ENCODE results near the gene EID3. TPM values are rescaled to one million over a fixed set of nuclear protein-coding genes. Genes with fewer than 3 reads are reported as not detected.

Gene EID3
- total and polyA plus RNA-seq, 9 of the 15 experiments (the other 6 are each of a cell fraction or from before 2014, with no cell fraction given), result 0.07 to 3.5 (median 0.42) TPM

DNA sequence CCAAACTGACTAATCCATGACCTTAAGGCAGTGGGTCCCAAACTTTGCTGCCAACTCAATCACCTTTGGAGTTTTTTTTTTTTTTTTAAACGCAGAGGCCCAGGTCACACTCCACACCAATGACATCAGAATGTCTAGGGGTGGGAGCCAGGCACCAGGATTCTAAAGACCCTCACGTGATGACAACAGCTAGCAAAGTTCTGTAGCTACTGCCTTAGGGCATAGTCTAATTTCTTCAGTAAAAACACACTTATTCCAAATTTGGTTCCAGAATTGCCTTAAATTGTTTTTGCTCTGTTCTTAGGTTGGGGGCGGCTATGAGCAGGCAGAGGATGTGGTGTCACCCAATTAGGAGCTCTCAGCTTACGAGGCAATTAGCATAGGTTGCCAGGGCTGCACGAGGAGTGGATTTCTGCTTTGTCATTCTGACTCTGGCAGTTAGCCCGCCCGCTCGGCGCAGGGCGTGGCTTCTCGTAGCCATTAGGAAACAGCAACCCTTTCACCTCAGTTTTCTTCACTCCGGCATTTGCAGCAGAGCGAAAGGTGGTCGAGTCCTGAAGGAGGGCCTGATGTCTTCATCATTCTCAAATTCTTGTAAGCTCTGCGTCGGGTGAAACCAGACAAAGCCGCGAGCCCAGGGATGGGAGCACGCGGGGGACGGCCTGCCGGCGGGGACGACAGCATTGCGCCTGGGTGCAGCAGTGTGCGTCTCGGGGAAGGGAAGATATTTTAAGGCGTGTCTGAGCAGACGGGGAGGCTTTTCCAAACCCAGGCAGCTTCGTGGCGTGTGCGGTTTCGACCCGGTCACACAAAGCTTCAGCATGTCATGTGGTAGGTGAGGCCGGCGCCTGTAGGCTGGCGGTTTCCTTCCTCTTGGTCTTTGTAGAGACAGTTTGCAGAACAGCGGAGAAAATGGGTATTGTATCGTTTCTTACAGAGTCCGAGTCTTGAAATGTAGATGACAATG, 16.7 kb upstream of the EID3 start (continued):
- TF ChIP-seq, protein P1, sequence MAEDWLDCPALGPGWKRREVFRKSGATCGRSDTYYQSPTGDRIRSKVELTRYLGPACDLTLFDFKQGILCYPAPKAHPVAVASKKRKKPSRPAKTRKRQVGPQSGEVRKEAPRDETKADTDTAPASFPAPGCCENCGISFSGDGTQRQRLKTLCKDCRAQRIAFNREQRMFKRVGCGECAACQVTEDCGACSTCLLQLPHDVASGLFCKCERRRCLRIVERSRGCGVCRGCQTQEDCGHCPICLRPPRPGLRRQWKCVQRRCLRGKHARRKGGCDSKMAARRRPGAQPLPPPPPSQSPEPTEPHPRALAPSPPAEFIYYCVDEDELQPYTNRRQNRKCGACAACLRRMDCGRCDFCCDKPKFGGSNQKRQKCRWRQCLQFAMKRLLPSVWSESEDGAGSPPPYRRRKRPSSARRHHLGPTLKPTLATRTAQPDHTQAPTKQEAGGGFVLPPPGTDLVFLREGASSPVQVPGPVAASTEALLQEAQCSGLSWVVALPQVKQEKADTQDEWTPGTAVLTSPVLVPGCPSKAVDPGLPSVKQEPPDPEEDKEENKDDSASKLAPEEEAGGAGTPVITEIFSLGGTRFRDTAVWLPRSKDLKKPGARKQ (CRISPR knock-in tag; IDR thresholded peaks at IDR 0.05), result no peak
- TF ChIP-seq ZNF699 (CRISPR knock-in tag; IDR thresholded peaks at IDR 0.05; ENCODE audit: insufficient replicate concordance), result no peak
- TF ChIP-seq ZNF644 (tag; IDR thresholded peaks at IDR 0.05; ENCODE audit: low read depth), result peak; percentile 71
- TF ChIP-seq BRD9 (IDR thresholded peaks at IDR 0.05; ENCODE audit: low read depth, partially characterized antibody), result peak; percentile 58
- TF ChIP-seq, protein P2, sequence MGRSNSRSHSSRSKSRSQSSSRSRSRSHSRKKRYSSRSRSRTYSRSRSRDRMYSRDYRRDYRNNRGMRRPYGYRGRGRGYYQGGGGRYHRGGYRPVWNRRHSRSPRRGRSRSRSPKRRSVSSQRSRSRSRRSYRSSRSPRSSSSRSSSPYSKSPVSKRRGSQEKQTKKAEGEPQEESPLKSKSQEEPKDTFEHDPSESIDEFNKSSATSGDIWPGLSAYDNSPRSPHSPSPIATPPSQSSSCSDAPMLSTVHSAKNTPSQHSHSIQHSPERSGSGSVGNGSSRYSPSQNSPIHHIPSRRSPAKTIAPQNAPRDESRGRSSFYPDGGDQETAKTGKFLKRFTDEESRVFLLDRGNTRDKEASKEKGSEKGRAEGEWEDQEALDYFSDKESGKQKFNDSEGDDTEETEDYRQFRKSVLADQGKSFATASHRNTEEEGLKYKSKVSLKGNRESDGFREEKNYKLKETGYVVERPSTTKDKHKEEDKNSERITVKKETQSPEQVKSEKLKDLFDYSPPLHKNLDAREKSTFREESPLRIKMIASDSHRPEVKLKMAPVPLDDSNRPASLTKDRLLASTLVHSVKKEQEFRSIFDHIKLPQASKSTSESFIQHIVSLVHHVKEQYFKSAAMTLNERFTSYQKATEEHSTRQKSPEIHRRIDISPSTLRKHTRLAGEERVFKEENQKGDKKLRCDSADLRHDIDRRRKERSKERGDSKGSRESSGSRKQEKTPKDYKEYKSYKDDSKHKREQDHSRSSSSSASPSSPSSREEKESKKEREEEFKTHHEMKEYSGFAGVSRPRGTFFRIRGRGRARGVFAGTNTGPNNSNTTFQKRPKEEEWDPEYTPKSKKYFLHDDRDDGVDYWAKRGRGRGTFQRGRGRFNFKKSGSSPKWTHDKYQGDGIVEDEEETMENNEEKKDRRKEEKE (IDR thresholded peaks at IDR 0.05; ENCODE audit: borderline replicate concordance in 1 of 2, control insufficient read depth in 1 of 2, low read depth in 2 of 2, low read length in 1 of 2), result no peak
- no peak for TF ChIP-seq NUFIP1 (IDR thresholded peaks at IDR 0.05; ENCODE audit: partially characterized antibody)
- no peak for TF ChIP-seq ZNF764 (CRISPR knock-in tag; IDR thresholded peaks at IDR 0.05; ENCODE audit: low read depth)
- TF ChIP-seq, protein P3, sequence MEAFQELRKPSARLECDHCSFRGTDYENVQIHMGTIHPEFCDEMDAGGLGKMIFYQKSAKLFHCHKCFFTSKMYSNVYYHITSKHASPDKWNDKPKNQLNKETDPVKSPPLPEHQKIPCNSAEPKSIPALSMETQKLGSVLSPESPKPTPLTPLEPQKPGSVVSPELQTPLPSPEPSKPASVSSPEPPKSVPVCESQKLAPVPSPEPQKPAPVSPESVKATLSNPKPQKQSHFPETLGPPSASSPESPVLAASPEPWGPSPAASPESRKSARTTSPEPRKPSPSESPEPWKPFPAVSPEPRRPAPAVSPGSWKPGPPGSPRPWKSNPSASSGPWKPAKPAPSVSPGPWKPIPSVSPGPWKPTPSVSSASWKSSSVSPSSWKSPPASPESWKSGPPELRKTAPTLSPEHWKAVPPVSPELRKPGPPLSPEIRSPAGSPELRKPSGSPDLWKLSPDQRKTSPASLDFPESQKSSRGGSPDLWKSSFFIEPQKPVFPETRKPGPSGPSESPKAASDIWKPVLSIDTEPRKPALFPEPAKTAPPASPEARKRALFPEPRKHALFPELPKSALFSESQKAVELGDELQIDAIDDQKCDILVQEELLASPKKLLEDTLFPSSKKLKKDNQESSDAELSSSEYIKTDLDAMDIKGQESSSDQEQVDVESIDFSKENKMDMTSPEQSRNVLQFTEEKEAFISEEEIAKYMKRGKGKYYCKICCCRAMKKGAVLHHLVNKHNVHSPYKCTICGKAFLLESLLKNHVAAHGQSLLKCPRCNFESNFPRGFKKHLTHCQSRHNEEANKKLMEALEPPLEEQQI (IDR thresholded peaks at IDR 0.05), result peak; percentile 13; the same call in 1 of the 2 replicates
- 0 out of 2 replicates have a peak, but pooled peaks have one; percentile 56 for TF ChIP-seq MTA3 (IDR thresholded peaks at IDR 0.05; ENCODE audit: borderline replicate concordance)
- peak; percentile 21; the same call in 1 of the 2 replicates for TF ChIP-seq ZBTB1 (CRISPR knock-in tag; IDR thresholded peaks at IDR 0.05; ENCODE audit: borderline replicate concordance, low read depth)
- TF ChIP-seq TAF9B (IDR thresholded peaks at IDR 0.05; ENCODE audit: partially characterized antibody), result peak; percentile 90
- no peak for TF ChIP-seq ZKSCAN3 (CRISPR knock-in tag; IDR thresholded peaks at IDR 0.05)
- TF ChIP-seq, protein P4, sequence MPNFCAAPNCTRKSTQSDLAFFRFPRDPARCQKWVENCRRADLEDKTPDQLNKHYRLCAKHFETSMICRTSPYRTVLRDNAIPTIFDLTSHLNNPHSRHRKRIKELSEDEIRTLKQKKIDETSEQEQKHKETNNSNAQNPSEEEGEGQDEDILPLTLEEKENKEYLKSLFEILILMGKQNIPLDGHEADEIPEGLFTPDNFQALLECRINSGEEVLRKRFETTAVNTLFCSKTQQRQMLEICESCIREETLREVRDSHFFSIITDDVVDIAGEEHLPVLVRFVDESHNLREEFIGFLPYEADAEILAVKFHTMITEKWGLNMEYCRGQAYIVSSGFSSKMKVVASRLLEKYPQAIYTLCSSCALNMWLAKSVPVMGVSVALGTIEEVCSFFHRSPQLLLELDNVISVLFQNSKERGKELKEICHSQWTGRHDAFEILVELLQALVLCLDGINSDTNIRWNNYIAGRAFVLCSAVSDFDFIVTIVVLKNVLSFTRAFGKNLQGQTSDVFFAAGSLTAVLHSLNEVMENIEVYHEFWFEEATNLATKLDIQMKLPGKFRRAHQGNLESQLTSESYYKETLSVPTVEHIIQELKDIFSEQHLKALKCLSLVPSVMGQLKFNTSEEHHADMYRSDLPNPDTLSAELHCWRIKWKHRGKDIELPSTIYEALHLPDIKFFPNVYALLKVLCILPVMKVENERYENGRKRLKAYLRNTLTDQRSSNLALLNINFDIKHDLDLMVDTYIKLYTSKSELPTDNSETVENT (CRISPR knock-in tag; IDR thresholded peaks at IDR 0.05), result peak; percentile 66; the same call in 1 of the 2 replicates
- TF ChIP-seq TAF15 (IDR thresholded peaks at IDR 0.05; ENCODE audit: low read depth, low read length), result no peak
- TF ChIP-seq TBL1XR1 (IDR thresholded peaks at IDR 0.05; ENCODE audit: low read length in 2 of 2), result peak; percentile 22 to 48; a peak in 1 of 4 replicates
- no peak for TF ChIP-seq YBX1 (IDR thresholded peaks at IDR 0.05)
